MV-4-11 (cell line): ENCODE results near the gene SYNDIG1.

Experiments
- DNase-seq: peaks from one replicate; lab custom pipeline; 2025; lab: John Stamatoyannopoulos, UW

SYNDIG1 gene

DNA sequence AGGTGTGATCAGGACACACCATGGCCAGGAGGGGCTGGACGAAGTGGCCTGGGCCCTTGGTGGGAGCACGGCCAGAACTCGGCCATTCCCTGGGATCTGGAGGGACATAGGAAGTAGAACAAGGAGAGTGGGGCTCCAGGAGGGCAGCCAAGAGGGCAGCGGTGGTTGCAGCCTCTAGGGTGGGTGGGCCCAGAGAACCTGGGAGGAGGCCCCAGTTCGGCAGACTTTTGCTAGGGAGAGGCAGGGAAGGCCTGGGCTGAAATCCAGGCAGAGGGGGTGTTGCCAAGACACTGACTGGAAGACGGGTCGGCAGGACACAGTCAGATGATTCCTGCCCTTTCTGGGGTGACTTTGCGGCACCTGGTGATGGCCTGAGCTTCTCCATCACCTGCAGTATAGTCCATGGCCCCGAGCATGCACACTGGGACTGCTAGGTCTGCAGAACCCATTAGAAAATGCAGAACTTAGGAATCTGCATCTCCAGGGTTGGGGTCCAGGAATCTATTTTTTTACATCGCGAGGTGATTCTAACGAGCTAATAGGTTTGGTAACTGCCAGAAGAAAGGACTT lies 224.8 kb downstream of the SYNDIG1 start:
- no peak for DNase-seq

GRCh38 chr20:24694727-24695528 lies 225.5 kb downstream of the SYNDIG1 start:
- no peak for DNase-seq

GRCh38 chr20:24695529-24696225 lies 226.2 kb downstream of the SYNDIG1 start:
- no peak for DNase-seq

DNA sequence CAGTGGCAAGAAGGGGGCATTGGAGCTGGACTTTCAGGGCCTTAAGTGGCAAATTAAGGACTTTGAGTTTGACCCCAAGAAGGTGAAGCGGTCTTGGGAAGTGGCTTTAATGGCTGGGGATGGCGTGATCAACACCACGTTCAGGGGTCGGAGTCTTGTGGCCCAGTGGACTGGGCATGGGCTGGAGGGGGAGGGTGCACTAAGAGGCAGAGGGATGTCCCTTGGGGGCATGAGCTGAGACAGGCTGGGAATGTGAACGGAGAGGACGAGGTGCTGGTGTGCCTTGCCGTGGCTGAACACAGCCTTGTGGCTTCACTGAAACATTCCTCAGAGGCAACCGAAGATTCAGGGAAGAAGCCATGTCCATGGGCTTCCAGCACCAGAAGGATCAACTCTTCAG lies 227.0 kb downstream of the SYNDIG1 start:
- DNase-seq: no peak

DNA sequence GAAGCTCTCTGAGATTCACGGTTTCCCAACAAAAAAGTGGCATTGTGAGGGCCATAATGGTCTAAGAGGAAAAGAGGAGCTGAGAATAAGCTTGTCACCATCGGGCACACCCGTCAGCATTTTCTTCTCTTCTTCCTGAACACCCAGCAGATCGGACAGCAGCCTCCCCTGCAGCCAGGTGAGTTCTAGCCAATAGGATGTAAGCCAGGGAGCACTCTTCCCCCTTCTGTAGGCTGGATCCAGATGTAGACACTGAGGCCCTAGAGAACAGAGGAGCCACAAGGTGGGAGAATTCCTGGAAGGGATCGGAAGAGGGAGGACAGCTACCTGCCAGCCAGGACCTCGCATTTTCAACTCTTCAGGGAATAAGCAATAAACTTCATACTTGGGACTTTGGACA lies 228.0 kb downstream of the SYNDIG1 start:
- no peak for DNase-seq

DNA sequence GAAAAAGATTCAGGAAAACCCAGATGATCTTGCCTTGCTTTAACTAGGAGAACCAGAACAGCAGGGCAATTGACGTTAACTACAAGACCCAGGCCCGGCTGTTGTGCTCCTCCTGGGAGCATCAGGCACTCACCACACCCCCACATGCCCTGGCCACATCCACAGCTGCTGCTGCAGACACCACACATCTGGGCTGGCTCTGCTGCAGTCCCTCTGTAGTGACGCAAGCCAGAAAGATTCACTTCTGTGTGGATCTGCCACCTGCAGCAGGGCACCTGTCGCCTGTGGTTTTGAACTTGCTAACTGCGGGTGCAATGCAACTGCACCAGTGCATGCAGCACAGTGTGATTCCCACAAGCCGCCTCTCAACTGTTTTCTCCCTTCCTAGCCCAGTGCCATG lies 228.8 kb downstream of the SYNDIG1 start:
- DNase-seq: peak; percentile 62

DNA sequence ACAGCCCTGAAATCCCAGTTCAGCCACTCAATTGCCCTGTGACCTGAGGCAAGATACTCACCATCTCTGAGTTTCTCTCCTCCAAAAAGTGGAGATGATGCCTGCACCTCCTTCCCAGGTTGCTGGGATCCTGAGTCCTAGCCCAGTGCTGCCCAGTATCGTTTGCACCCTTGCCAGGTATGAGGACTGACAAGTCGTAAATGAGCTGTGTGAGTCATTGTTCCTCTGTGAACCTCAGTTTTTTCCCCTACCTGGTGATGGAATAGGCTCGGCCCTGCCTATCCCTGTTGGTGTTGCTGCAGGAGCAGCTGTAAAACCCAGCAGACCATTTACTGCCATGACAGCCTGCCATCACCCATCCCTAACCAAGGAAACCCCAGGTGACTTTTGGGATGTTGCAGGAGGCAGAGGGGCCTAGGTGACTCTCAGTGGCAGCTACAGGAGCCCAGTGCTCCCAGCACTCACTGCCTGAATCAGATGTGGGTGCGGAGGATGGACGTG lies 229.3 kb downstream of the SYNDIG1 start:
- DNase-seq: no peak

DNA sequence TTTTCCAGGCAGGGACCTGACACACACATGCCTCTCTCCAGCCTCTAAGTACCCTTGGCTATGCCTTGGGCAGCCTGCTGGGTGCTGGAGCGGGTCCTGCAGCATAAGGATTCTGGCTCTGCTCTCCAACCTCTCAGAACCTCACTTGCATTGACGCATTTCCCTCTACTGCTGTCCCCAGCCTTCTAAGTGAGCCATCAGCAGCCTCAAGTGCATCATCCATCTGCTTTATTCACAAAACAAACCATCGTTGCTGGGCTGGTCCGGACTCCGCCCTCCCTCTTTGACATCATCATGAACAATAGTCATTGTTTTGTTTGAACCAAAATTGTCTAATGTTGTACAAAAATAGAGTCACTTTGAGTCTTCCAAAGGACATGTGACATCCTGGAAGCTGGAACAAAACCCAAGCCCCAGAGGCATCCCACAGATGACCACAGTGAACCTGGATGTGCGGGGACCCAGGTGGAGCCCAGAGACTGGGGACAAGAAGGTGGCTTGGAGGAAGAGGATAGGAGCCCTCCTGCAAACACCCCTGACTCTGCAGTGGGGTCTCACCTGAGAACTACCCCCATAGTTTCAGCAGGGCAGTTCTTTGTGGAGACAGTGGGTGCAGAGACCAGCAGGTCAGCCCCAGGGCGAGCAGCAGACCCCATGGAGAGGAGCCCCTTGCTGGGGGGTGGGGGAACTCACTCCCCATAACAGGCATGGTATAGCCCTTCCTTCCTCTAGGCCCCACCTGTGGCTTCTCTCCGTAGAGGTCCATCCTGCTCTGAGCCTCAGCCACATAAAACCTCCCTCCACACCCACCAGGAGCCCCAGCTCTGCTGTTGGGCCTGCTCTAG lies 230.1 kb downstream of the SYNDIG1 start:
- no peak for DNase-seq

GRCh38 chr20:24700166-24700860 lies 230.9 kb downstream of the SYNDIG1 start:
- DNase-seq: no peak

DNA sequence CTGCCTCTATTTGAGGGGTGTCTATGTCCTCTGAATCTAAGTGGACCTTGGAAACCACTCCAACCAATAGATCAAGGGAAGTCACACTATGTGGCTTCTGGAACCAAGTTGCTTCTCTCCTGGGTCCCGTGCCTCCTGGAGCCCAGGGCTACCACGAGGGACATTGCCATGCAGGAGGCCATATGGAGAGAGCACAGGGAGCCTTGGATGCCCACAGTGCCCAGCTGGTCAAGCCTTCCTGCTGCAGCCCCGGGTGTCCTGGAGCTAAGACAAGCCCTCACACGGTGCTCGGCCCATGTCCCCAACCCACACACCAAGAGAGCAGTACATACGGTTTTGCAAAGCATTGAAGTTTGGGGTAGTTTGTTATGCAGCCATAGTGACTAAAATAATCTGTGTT lies 231.6 kb downstream of the SYNDIG1 start:
- no peak for DNase-seq

DNA sequence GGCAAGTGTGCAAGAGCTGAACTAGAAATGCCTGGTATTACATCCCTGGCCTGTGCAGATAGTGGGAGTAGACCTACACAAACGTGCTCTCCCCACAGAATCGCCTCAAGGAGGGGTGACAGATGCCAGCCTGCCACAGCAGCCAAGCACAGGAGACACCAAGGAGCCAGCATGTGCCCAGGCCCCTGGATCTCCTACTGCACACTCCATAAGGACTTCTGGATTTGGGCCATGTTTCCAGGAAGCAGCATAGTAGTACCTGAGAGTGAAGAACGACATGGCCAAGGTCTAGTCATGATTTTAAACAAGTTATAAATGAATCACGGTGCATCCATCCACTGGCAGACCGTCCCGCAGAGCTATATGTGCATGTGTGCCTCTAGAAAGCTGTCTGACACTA lies 232.2 kb downstream of the SYNDIG1 start:
- DNase-seq: no peak

DNA sequence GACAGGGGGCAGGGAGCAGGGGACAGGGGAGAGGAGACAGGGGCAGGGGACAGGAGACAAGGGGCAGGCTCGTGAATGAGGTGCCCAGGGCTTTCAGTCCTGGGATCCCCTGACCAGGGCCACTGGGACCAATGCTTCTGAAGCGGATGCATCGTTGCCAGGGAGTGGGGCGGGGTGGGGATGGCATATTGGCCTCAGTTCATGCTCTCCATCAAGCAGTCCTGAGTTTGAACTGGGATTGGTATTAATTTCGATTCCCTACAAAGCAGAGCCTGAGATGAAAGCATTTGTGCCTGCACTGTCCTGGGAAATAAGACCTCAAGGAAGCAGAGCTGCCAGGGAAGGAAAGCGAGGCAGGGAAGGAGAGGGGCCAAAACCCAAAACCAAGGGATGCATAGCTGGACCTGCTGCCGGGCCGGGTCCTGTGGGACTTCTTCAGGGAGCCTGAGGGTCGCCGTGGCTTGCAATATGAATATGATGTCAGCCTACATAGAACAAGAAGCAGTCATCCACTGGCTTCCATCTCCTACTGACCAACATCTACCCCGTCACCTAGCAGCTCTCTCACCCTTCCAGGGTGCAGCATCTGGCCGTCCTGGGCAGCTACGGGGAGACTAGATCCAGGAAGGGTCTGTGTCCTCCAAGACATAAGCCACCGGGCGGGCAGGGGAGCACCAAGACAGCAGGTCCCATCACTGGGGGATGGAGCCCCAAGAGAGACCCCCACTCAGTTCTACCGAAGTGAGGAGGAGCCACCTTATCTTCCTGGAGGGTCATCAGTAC lies 233.3 kb downstream of the SYNDIG1 start:
- no peak for DNase-seq

DNA sequence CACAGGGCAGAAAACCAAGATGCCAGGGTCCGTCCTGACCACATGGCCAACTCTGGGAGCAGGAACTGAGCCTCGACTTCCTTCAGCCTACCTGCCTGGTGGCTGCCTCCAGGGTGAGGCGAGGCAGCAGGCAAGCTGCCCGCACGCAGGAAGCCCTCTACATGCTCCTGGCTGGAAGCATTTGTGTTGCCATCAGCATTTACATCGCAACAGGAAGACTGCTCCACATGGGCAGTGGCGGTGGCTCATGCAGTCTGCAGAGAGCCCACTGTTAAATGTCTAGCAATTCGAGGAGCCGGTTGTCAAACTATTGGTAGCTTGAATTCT lies 233.8 kb downstream of the SYNDIG1 start:
- no peak for DNase-seq

GRCh38 chr20:24704899-24705298 lies 235.5 kb downstream of the SYNDIG1 start:
- no peak for DNase-seq

GRCh38 chr20:24705486-24705885 lies 236.1 kb downstream of the SYNDIG1 start:
- DNase-seq: peak; percentile 57

GRCh38 chr20:24708411-24709295 lies 239.2 kb downstream of the SYNDIG1 start:
- DNase-seq: no peak
